BE2C (cell line): ENCODE measurements around the gene DDX27.
A peak's percentile ranks its signal among the peaks of the same experiment; 100 is the strongest.

Experiments
- DNase-seq: peaks from one replicate; pipeline ENCODE4 v3.0.0-alpha.2; 2020
- H3K27me3 ChIP-seq: fragments of 250-450 bp; sonication (Bioruptor Pico); 2 replicates; pipeline ENCODE4 v1.5.1; 2020; ENCODE audit warnings: mild to moderate bottlenecking
- H3K36me3 ChIP-seq: fragments of 250-450 bp; sonication (Bioruptor Pico); 2 replicates; pipeline ENCODE4 v1.5.1; 2020; ENCODE audit warnings: mild to moderate bottlenecking
- H3K4me1 ChIP-seq: fragments of 250-450 bp; sonication (Bioruptor Pico); 2 replicates; pipeline ENCODE4 v1.5.1; 2020
- H3K4me3 ChIP-seq: 2 replicates; pipeline ENCODE4 v1.5.1; 2011; ENCODE audit warnings: low read depth, low read length
- H3K9me3 ChIP-seq: fragments of 250-450 bp; sonication (Bioruptor Pico); 2 replicates; pipeline ENCODE4 v1.5.1; 2020
- TF ChIP-seq, protein P1 (sequence below): IDR thresholded peaks from 2 replicates; pipeline ENCODE4 v1.5.1; 2012; ENCODE audit warnings: mild to moderate bottlenecking, low read depth, low read length

The DDX27 gene

DNA sequence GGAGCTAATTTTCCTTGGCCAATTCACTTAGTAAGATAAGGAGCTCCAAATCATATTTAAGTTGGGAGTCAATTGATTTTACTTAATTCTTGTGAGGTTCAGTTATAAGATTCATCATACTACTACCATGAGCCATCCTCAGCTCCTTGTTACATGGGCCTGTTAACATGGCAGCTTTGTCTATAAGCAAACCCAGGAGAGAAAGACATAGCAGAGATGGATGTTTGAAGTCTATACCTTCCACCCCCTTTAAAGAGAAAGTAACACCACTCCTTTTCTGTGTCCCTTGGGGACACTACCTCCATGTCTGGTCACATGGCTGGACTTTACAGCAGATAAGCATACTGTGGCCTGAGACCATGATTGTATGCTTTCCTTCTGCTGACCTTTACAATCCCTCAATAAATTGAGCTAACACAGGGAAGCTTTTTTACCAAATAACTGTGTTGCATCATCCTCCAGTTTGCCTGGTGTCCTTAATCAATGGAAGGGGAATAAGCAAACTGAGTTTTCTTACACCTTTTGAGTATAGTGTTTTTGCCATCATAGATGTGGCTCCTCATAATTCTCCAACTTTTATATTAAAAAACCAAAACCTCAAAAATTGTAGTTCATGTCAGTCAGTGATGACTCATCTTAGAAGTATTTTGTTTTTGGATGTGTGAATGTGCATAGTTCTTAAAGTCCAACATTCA, 68.5 kb downstream of the DDX27 start:
- H3K4me1 ChIP-seq, result peaks cover 18% of the 10 kb centered on the region
- H3K36me3 ChIP-seq, result peaks cover 93% of the 10 kb centered on the region
- DNase-seq, result no peak
- H3K9me3 ChIP-seq, result no peaks in the 10 kb centered on the region
- TF ChIP-seq, protein P1, sequence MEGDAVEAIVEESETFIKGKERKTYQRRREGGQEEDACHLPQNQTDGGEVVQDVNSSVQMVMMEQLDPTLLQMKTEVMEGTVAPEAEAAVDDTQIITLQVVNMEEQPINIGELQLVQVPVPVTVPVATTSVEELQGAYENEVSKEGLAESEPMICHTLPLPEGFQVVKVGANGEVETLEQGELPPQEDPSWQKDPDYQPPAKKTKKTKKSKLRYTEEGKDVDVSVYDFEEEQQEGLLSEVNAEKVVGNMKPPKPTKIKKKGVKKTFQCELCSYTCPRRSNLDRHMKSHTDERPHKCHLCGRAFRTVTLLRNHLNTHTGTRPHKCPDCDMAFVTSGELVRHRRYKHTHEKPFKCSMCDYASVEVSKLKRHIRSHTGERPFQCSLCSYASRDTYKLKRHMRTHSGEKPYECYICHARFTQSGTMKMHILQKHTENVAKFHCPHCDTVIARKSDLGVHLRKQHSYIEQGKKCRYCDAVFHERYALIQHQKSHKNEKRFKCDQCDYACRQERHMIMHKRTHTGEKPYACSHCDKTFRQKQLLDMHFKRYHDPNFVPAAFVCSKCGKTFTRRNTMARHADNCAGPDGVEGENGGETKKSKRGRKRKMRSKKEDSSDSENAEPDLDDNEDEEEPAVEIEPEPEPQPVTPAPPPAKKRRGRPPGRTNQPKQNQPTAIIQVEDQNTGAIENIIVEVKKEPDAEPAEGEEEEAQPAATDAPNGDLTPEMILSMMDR, result no peak
- no peak overlapping the region for H3K4me3 ChIP-seq
- H3K27me3 ChIP-seq, result no peaks in the 10 kb centered on the region

DNA sequence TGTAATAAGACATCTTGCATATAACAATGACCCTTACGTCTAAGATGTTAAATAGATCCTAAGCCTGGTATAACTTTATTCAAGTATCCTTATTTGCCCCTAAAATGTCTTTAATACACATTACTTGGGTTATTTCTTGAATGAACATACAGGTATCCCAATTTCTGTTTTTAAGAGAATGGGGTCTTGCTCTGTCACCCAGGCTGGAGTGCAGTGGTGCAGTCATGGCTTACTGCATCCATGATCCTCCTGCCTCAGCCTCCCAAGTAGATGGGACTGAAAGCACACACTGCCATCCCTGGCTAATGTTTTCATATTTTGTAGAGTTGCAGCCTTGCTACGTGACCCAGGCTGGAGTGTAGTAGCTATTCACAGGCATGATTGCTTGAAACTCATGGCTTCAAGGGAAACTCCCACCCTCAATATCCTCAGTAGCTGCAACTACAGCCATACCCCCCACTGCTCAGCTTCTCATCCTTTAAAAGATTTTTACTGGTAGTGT, 69.1 kb downstream of the DDX27 start:
- Histone ChIP-seq H3K9me3 (no peaks in the 10 kb centered on the region), H3K27me3 (no peaks in the 10 kb centered on the region), H3K36me3 (peaks cover 87% of the 10 kb centered on the region), H3K4me3 (no peak overlapping the region), H3K4me1 (peaks cover 18% of the 10 kb centered on the region)
- DNase-seq, result no peak
- TF ChIP-seq, protein P1, result no peak

DNA sequence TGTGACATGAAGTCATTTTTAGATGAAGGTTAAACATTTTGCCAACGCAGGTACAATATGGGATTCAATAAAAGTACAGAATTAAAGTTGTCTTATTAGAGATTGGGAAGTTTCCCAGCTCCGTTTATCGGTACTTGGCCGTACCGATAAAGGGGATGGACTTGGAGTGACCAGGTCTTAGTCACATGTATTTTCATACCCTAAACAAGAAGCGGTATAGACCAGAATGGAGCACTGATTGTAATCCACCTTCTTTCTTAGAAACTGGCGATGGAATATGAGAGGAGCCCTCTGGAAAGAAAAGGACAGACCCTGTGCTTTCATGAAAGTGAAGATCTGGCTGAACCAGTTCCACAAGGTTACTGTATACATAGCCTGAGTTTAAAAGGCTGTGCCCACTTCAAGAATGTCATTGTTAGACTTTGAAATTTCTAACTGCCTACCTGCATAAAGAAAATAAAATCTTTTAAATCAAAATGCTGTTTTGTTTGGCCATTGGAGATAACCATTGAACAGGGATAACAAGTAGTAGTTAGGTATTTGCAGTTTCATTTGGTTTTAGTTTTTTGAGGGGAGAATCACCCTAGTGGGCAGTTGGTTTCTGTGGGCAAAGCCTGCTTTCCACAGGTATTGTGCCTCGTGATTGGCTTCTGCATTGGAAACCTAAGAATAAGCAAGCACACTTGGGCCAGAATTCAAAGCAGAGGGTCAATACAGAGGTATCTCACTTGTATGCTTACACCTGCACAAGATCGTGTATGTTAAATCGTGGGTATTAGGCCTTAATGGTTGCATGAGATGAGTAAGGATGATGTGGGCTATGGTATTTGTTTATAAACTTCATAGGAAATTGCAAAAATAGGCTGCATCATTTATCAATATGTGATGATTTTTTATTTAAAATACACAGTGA, 69.8 kb downstream of the DDX27 start:
- Histone ChIP-seq H3K4me3 (no peak overlapping the region), H3K4me1 (peaks cover 18% of the 10 kb centered on the region), H3K9me3 (no peaks in the 10 kb centered on the region), H3K36me3 (peaks cover 79% of the 10 kb centered on the region), H3K27me3 (no peaks in the 10 kb centered on the region)
- TF ChIP-seq, protein P1, result 0 out of 2 replicates have a peak, but pooled peaks have one; percentile 4
- no peak for DNase-seq

DNA sequence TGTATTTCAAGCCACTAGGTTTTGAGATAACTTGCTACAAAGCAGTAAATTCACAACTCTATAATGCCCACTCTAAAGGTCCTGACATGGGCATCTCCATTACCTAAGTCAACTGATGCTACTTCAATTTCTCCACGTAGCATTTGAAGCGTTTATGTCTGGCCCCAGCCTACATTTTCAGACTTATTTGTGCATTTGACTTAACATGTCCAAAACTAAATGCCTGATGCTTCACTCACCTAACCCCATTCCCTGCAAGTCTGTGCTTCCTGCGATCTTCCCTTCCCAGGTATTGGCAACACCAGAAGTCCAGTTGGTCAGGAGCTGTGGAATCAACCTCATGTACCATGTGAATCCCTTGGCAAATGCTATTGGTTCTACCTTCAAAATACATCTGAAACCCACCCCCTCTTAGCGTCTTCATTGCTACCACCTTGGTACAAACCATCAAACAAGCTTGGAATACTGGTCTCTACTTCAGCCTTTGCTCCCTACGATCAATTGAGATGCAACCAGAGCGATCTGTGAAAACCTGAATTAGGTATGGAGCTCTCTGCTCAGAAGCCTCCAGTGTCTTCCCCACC, 71.5 kb downstream of the DDX27 start:
- H3K27me3 ChIP-seq, result no peaks in the 10 kb centered on the region
- peaks cover 12% of the 10 kb centered on the region for H3K4me1 ChIP-seq
- no peak overlapping the region for H3K4me3 ChIP-seq
- DNase-seq, result no peak
- H3K9me3 ChIP-seq, result no peaks in the 10 kb centered on the region
- H3K36me3 ChIP-seq, result peaks cover 63% of the 10 kb centered on the region
- TF ChIP-seq, protein P1, result no peak

DNA sequence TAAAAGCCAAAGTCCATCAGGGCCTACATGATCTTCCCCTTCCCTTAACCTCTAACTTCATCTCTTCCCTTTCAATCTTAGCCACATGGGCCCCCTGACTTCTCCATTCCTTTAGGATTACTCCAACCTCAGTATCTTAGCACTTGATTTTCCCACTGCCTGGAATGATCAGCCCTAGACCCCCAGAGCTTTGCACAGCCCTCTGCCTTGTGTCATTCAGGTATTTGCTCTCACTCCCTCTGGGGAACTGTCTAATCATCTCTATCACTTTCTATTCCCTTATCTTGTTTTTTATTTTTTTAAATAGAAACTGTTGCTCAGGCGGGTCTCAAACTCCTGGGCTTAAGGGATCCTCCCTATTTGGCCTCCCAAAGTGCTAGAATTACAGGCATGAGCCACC, 72.0 kb downstream of the DDX27 start:
- TF ChIP-seq, protein P1, result no peak
- H3K27me3 ChIP-seq, result no peaks in the 10 kb centered on the region
- no peak overlapping the region for H3K4me3 ChIP-seq
- peaks cover 58% of the 10 kb centered on the region for H3K36me3 ChIP-seq
- no peak for DNase-seq
- H3K4me1 ChIP-seq, result peaks cover 12% of the 10 kb centered on the region
- H3K9me3 ChIP-seq, result no peaks in the 10 kb centered on the region
